GM18951 (cell line): ENCODE results near the gene SIL1.
"Not testable (repeated sequence)": the region's sequence is repeated elsewhere in the genome, so short reads cannot be mapped to it uniquely, and the experiment has no call there.

Experiments
- POLR2A ChIP-seq: IDR thresholded peaks from 4 replicates; pipeline ENCODE4 v1.6.1; 2011; ENCODE audit warnings: mild to moderate bottlenecking; ENCODE audit not compliant: insufficient read length, insufficient read depth; ENCODE audit errors: extremely low read depth
- in situ Hi-C: fragments of 300-500 bp; cut with MboI; formaldehyde crosslinking; loops from one replicate; pipeline ENCODE4 v1.12.0; 2022; ENCODE audit warnings: low sequenced_read_pairs, mixed read lengths, inconsistent platforms; ENCODE audit not compliant: unreplicated experiment

The SIL1 gene

DNA sequence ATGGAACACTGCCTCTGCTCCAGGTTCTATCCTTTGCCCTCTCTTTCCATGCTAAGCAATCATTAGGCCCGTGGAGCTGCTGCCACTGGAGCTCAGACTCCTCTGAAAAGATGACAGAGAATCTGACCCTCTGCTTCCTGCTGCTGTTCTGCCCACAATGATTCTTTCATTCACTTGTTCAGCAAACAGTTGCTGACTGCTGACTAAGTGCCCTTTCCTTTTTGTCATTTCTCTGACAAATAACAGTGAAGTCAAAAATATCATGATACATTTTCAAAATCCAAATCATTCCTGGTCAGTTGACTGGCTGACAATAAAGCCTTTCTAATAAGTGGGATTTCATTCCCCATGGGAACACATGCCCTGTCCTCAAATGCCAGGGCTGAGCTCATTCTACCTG is 110.1 kb downstream of the SIL1 start:
- in situ Hi-C loops, result no loop called here
- no peak for TF ChIP-seq POLR2A

DNA sequence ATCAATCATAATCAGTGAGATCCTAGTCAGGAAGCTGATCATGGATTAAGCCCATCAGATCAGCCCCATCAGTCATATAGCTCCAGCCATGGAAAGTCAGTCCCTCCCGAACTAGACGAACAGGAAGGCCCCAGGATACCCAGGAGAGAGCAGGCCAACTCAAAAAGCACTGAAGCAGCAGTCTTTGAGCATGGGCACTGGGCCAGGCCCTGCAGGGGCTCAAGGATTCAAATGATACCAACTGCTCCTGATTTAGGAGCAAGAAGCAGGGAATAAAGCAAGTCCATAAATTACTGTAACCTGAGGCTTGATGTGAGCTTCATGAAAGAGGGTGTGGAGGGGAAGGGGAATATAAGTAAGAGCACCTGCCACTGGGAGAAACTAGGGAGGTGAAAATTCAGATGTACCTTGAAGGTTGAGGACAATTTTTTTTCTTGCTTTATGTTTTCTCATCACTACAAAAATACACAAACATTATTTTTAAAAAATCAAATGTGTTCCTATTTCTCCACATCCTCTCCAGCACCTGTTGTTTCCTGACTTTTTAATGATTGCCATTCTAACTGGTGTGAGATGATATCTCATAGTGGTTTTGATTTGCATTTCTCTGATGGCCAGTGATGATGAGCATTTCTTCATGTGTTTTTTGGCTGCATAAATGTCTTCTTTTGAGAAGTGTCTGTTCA is 115.2 kb downstream of the SIL1 start:
- no peak for TF ChIP-seq POLR2A
- in situ Hi-C loops, result no loop called here

DNA sequence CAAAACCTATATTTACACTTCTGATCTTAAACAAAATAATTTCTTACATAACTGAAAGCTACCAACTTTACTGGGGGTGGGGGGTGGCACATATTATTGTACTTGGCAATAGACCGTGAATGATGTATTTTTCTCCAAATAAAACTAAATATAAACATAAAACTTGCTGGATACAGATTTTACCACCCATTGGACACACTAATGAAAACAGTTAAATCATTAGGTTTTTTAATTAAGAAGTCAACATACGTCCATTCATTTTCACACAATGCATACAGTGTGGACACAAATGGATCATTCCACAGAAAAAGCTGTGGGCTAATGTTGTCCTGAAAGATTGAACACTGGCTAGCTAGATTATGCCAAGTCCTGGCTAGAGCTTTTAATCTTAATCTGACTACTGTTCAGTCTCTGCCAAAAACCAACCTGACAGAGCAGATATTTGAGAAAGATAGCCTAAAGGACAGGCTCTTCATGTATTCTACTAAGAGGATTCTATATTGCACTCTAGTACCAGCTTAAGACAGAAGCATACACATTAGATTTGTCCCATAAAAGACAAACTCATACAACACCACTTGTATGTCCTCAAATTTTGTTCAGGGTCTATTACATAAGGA is 118.1 kb downstream of the SIL1 start:
- TF ChIP-seq POLR2A, result no peak
- in situ Hi-C loops, result no loop called here

DNA sequence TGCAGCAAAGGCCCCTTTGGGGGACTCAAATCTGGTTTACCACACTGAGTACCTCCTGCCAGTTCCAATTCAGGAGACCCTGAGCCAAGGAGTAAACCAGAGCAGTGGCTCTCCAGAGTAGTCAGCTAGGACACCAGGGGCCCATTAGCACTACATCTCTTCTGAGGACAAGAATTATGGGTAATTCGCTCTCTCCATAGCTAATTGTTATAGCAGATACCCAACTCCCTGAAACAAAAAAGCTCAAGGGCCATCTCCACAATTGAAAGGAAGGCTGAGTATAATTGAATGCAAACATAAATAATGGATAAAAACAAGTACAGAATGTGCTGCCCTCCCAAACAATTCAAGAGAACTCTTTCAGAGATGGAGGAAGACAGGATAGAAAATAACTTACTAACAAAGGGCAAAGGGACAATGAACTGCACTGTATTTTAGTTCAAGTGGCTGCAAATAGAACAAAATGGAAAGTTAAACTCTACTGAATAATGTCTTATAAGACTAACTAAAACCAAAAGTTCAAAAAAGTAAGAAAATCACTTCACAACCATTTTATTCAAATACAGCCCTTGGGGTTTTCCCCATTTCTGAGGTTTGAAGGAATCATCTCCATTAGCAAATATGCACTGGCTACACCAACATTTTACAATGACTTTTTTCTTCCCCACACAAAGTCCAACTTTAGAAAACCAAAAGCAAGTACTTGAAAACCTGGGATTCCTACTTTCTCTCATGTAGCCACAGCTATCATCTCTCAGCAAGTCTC is 118.8 kb downstream of the SIL1 start:
- in situ Hi-C loops, result no loop called here
- no peak for TF ChIP-seq POLR2A

DNA sequence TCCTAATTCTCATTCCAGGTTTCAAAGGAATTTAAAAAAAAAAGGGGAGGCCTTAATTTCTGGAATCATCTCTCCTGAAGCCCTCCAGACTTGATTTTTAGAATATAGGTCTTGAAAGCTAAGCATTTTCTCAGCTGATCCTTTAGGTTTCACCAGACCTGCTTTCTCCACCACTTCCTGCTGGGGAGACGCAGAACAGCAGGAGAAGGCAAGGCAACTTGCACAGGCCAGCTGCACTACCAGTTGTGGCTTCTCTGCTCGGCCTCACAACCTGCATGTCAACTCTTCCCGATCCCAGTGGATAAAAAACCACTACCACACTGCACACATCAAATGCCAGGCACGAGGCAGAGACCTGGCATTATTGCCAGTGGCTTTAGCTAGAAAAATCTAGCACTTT is 119.8 kb downstream of the SIL1 start:
- in situ Hi-C loops, result no loop called here
- no peak for TF ChIP-seq POLR2A

DNA sequence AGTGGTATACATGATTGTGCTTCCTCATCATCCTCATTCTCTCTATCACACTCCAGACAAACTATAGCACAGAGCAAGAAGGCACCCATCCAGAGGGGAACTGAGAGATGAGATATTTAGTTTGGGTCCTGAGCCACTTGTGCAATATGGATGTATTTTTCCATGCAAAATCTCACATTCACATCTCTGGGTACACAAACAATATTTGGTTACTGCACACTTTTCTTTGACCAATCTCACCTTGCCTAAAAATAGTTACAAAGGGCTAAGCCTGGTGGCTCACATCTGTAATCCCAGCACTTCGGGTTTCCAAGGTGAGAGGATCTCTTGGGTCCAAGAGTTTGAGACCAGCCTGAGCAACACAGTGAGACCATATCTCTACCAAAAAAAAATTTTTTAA is 120.3 kb downstream of the SIL1 start:
- TF ChIP-seq POLR2A, result no peak
- in situ Hi-C loops, result no loop called here

DNA sequence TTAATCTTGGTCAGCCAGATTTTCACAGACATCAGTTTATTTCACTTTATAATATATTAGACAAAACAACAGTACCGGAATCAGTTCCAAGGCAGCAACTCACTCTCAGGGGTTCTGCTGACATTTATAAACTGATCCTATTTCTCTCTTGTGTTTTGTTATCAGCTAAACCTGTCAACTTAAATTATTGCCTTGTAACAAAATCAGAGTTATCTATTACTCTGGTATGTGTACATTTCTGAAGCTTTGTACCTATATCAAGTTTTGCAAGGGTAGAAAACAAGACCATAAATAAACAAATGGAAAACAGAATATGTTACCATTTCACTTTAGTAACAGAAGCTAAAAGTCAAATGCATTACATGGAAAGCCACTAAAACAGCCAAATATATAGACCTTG is 122.1 kb downstream of the SIL1 start:
- in situ Hi-C loops, result no loop called here
- no peak for TF ChIP-seq POLR2A

DNA sequence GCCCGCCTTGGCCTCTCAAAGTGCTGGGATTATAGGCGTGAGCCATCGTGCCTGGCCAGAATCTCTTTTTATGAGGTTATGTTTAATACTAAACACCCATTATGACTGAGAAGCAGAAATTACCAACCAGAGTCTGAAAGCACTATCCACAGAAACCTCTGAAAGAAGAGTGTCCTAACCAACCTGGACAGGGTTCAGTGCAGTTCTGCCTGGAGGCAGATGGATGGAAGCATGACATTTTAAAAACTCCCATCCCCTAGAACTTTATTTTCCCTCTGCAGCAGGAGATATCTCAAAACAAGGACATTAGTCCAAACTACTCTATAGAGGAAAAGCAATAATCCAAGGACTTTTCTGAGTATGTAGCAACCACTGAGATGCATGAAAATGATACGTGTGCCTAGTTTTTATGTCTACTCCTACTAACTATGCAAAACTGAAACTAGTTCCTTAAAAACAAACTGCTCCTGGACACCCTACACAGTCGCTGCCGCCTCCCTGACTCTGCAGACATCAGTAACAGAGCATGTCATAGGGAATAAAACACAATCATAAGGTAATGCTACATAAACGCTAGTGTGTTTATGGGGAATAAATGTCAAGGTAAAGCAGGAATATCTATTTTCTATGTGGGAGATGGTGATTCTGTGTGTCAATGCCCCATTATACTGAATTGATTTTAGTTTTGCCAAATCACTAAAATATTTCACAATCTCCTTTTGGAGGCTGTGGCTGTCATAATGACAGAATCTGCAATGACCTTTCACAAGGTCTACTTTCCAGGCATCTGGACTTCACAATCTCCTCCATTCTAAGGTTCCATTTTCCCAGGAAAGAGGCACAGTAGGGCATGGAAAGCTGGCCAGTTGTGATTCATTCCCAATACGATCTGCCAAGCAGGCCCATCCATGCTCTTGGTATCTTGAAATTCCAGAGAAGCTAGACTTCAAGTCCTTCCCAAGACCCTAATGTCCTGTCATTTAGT is 122.8 kb downstream of the SIL1 start:
- in situ Hi-C loops, result no loop called here
- TF ChIP-seq POLR2A, result no peak

DNA sequence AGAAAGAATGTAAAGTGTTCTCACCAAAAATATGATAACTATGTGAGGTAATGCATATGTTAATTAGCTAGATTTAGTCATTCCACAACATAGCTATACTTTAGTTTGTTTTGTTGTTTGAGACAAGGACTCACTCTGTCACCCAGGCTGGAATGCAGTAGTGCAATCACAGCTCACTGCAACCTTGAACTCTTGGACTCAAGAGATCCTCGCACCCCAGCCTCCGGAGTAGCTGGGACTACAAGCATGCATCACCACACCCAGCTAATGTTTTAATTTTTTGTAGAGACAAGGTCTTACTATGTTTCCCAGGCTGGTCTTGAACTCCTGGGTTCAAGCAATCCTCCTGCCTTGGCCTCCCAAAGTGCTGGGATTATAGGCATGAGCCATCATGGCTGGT is 124.2 kb downstream of the SIL1 start:
- in situ Hi-C loops, result not testable (repeated sequence)

DNA sequence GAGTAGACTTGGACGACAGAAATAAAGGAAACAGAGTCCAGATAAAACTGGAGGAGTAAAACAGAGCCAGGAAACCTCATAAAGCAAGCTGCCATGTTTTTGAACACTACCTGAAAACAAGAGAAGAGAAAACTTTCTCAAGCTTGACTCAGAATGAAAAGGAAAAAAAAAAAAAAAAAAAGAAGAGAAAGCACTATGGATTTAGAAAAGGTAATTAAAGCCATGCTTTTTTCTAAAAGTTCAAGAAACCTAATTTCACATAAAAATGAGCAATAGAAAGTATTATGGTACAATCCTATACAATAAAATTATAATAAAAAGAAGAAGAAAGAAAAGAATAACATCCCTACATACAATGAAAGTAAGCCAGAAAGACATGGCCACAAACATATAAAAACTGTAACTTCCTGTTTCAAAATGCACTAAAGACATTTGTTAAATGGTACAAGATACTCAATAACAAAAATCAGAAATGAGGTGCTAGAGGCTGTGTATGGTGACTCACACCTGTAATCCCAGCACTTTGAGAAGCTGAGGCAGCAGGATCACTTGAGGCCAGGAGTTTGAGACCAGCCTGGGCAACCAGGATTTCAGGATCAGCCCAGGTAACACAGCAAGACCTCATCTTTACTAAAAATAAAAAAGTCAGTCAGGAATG is 129.5 kb downstream of the SIL1 start:
- no peak for TF ChIP-seq POLR2A
- in situ Hi-C loops, result no loop called here

DNA sequence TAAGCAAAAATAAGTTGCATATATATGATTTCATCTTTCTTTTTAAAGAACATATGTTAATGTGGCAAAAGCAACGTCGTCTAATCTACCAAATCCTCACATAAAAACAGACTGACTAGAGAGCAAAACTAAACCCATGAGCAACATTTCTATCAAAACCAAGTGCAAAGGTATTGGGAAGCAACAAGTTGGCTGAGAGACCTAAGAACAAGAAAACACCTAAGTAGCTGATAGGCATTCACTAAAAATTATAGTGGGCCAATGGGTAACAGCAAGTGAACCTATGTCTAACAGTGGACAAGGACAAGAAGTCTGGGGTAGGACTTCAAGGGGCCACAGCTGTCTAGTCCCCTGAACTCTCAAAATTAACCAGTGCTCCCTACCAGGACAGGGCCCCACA is 130.1 kb downstream of the SIL1 start:
- in situ Hi-C loops, result no loop called here
- TF ChIP-seq POLR2A, result no peak

DNA sequence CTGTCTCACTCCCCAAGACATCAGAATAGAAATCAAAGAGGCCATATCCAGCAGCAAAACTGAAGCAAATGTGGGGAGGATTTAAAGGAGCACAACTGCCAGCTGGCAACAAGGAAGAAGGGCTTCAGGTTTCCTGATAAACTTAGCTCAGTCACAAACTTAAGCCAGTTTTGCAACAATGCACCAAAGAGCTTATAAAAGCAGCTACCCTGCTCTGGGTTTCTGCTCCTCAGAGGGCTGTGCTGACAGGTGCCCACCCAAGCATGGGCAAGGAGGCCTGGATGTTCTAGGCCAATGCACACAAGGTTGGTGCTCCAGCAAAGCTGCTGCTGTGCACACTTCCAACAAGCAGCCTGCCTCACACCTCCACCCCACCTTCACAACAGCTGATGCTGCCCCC is 132.9 kb downstream of the SIL1 start:
- TF ChIP-seq POLR2A, result no peak
- in situ Hi-C loops, result no loop called here
